Colonic mucosa (tissue), 4 donors: ENCODE data around the gene CMYA5. TPM values are rescaled to one million over a fixed set of nuclear protein-coding genes. Genes with fewer than 3 reads are reported as not detected.

Experiments used
- DNase-seq: peaks from one replicate; pipeline ENCODE4 v3.0.0-alpha.2; 2020
- H3K27ac ChIP-seq: fragments of 200-600 bp; one replicate; pipeline ENCODE4 v1.8.0; 2021
- H3K27me3 ChIP-seq: fragments of 200-600 bp; one replicate; pipeline ENCODE4 v1.8.0; 2021
- H3K36me3 ChIP-seq: fragments of 200-600 bp; one replicate; pipeline ENCODE4 v1.8.0; 2021
- H3K4me1 ChIP-seq: fragments of 200-600 bp; one replicate; pipeline ENCODE4 v1.8.0; 2021; ENCODE audit warnings: mild to moderate bottlenecking
- H3K4me3 ChIP-seq: fragments of 200-600 bp; one replicate; pipeline ENCODE4 v1.8.0; 2021
- H3K9ac ChIP-seq, 2 donors: one replicate each; pipeline ENCODE4 v1.7.0; 2013; ENCODE audit warnings: control low read depth in 2 of 2, low read depth in 2 of 2, low read length in 2 of 2
- H3K9me3 ChIP-seq: fragments of 200-600 bp; one replicate; pipeline ENCODE4 v1.8.0; 2021
- intact Hi-C: fragments of 100-400 bp; cut with DNase I; formaldehyde crosslinking; loops from one replicate; pipeline ENCODE4 v1.14.1; 2022
- total RNA-seq, 2 donors: library from RNA; stranded (reverse); fragmentation: NEBNext Ultra II Directional in 1 of 2; extraction: Animal tissue kit (Norgen Biotek cat#: 25700) in 1 of 2; gene quantifications; one replicate each; pipeline ENCODE4 v1.2.1, GENCODE V29; 2021
- TF ChIP-seq, protein P1 (sequence below): fragments of 200-600 bp; IDR thresholded peaks from one replicate; pipeline ENCODE4 v1.8.0; 2022; ENCODE audit warnings: antibody characterized with exemption, mild to moderate bottlenecking
- donor health status: healthy.
- donor health status: DM: no; HTN: no; CAD: no.
- donor health status: DM: no; HTN: no; CAD: no.

The CMYA5 gene
- total RNA-seq, 2 donors from 2014 or later = 0.30 to 0.66 TPM

DNA sequence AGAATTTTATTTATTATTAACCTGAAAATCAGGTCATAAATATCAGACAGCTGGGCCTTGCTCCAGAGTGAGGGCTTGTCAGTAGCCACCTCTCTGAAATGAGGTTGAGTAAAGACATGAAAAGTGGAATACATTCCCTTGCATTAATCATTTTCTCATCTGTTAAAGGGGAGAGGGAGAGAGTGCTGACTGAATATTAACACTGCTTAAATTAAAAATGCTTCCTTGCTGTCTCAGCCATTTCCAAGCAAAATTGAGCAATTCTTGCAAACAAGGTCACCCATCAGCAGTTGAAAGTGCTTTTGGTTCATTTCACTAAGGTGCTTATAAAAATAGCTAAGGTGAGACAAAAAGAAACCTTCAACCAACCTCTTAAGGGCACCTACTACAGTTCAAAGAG is 102.8 kb downstream of the CMYA5 start:
- Histone ChIP-seq H3K4me1 (no peaks in the 10 kb centered on the region), H3K9me3 (no peaks in the 10 kb centered on the region), H3K27ac (no peak overlapping the region), H3K9ac (no peak overlapping the region), H3K4me3 (no peak overlapping the region), H3K36me3 (no peaks in the 10 kb centered on the region), H3K27me3 (no peaks in the 10 kb centered on the region)
- TF ChIP-seq, protein P1, sequence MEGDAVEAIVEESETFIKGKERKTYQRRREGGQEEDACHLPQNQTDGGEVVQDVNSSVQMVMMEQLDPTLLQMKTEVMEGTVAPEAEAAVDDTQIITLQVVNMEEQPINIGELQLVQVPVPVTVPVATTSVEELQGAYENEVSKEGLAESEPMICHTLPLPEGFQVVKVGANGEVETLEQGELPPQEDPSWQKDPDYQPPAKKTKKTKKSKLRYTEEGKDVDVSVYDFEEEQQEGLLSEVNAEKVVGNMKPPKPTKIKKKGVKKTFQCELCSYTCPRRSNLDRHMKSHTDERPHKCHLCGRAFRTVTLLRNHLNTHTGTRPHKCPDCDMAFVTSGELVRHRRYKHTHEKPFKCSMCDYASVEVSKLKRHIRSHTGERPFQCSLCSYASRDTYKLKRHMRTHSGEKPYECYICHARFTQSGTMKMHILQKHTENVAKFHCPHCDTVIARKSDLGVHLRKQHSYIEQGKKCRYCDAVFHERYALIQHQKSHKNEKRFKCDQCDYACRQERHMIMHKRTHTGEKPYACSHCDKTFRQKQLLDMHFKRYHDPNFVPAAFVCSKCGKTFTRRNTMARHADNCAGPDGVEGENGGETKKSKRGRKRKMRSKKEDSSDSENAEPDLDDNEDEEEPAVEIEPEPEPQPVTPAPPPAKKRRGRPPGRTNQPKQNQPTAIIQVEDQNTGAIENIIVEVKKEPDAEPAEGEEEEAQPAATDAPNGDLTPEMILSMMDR = no peak
- intact Hi-C loops = no loop called here
- DNase-seq = no peak

DNA sequence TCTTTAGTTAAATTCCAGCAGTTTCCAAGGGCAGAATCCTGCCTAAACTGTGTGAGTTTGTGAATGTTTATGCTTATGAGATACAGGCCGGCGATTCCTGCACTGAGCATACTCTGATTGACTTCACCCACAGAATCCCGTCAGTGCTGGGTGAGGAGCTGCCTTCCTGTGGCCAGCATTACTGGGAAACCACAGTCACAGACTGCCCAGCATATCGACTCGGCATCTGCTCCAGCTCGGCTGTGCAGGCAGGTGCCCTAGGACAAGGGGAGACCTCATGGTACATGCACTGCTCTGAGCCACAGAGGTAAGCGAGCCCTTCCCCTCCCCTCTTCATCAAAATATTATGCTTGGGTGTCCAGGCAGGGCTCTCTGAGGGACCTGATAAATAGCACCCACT is 103.7 kb downstream of the CMYA5 start:
- no peak overlapping the region for H3K4me3 ChIP-seq
- no peak for DNase-seq
- H3K36me3 ChIP-seq = no peaks in the 10 kb centered on the region
- H3K9me3 ChIP-seq = no peaks in the 10 kb centered on the region
- intact Hi-C loops = no loop called here
- no peak overlapping the region for H3K9ac ChIP-seq
- TF ChIP-seq, protein P1 = no peak
- H3K27ac ChIP-seq = no peak overlapping the region
- H3K4me1 ChIP-seq = no peaks in the 10 kb centered on the region
- H3K27me3 ChIP-seq = no peaks in the 10 kb centered on the region

DNA sequence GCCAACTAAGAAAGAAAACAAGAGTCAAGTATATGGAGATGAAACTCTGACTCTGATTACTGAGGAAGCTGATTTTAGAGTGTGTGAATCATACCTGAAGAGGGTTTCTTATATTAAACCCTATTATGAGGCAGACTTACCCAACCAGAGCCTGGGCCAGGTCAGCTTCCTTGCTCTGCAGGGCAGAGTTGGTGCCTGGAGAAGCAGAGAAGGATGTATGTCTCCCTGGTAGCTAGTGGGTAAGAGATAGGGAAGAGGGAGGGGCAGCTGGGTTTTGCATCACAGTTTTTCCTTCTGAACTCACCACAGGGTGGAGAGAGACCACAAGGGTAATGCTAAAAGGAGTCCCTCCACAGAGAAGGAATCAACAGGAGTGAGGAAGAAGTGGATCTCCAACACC is 104.1 kb downstream of the CMYA5 start:
- Histone ChIP-seq H3K27me3 (no peaks in the 10 kb centered on the region), H3K27ac (no peak overlapping the region), H3K4me3 (no peak overlapping the region), H3K9me3 (no peaks in the 10 kb centered on the region), H3K36me3 (no peaks in the 10 kb centered on the region), H3K4me1 (no peaks in the 10 kb centered on the region), H3K9ac (no peak overlapping the region)
- DNase-seq = no peak
- TF ChIP-seq, protein P1 = no peak
- intact Hi-C loops = no loop called here

DNA sequence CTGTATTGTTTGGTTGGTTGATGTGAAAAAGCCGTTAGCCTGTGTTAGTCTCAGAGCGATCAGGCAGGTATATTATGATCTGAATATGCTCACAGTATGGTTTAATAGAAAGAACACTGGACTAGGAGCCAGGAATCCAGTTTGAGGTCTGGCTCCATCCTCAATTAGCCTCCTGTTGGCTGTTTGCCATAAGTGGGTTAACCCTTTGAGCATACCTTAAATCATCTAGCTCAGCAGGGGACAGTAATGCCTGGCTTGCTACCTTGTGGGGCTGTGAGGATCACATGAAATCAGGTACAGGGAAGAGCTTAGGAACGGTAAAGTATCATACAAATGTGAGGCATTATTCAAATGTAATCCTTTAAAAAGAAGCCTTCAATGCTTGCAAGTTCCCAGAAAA is 104.7 kb downstream of the CMYA5 start:
- H3K4me1 ChIP-seq = no peaks in the 10 kb centered on the region
- no peak overlapping the region for H3K27ac ChIP-seq
- H3K9ac ChIP-seq = no peak overlapping the region
- no peak for DNase-seq
- TF ChIP-seq, protein P1 = no peak
- no peak overlapping the region for H3K4me3 ChIP-seq
- H3K36me3 ChIP-seq = no peaks in the 10 kb centered on the region
- intact Hi-C loops = no loop called here
- H3K27me3 ChIP-seq = no peaks in the 10 kb centered on the region
- no peaks in the 10 kb centered on the region for H3K9me3 ChIP-seq

DNA sequence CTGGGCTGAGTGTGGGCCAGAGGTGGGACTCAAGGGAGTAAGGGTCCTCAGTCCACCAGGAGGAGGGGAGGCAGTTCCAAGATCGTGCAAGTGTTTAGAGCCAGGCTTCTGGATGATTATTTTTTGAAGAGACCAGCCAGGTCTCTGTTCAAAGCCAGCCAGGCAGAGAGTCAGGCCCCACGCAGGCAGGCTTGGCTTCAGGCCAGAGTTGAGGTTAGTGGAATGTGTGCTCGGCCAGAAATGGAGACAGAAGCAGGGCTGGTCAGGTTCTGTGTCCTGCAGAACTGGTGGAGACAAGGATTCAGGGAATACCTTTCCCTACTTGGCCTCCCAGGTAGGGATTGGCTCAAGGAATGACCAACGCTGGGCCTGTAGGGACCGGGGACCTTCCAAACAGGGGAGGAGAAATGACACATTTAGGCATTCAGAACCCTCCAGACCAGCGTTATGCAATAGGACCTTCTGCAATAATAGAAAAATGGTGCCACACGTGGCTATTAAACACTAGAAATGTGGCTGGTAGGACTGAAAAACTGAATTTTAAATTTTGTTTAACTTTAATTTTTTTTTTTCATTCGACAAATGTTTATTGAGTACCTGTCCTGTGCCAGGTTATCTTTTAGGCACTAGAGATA is 106.2 kb downstream of the CMYA5 start:
- DNase-seq = no peak
- H3K9ac ChIP-seq = no peak overlapping the region
- H3K9me3 ChIP-seq = no peaks in the 10 kb centered on the region
- H3K4me1 ChIP-seq = no peaks in the 10 kb centered on the region
- intact Hi-C loops = no loop called here
- H3K4me3 ChIP-seq = no peak overlapping the region
- no peaks in the 10 kb centered on the region for H3K27me3 ChIP-seq
- TF ChIP-seq, protein P1 = no peak
- no peaks in the 10 kb centered on the region for H3K36me3 ChIP-seq
- no peak overlapping the region for H3K27ac ChIP-seq
